ENCODE measurements around the gene MGAT1. TPM values are rescaled to one million over a fixed set of nuclear protein-coding genes. Genes with fewer than 3 reads are reported as not detected.

The MGAT1 gene
- total RNA-seq, 1 experiment from 2014 or later = 72.7 TPM

DNA sequence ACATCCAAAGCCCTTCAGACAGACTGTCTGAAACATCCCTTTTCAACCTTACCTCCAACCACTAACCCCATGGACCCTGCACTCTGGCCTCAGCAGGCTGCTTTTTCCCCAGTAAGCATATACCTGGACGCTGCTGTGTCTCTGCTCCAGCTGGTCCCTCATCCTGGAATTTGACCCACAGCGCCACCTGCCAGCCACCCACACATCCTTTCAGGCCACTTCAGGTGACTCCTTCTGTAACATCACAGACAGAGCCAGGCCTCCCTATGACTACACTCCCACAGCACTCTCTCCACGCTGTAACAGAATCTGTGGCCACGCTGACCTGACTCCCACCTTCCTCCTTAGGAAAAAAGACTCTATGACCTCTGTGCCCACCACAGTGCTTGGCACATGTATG is 3.4 kb downstream of the MGAT1 start:
- H3K18ac ChIP-seq (ENCODE audit: insufficient read length, low read depth, low read length) = no peak overlapping the region
- H3K27ac ChIP-seq (ENCODE audit: insufficient read length, low read depth, low read length) = no peak overlapping the region
- no peak overlapping the region for H2BK20ac ChIP-seq (ENCODE audit: low read depth, low read length, poor library complexity, severe bottlenecking)
- Mint-ChIP-seq H3K4me3 (no peak overlapping the region), H3K9me3 (no peaks in the 10 kb centered on the region), H3K36me3 (ENCODE audit: insufficient read depth in 1 of 3, low read depth in 3 of 3) (peaks cover 7 to 36% (median 26%) of the 10 kb centered on the region in 3 experiments), H3K27ac (no peak overlapping the region), H3K27me3 (ENCODE audit: low read depth) (no peaks in the 10 kb centered on the region), H3K4me1 (peaks cover 51 to 55% of the 10 kb centered on the region in 2 experiments)
- no peak overlapping the region for H3K23ac ChIP-seq (ENCODE audit: insufficient read length, low read depth, low read length)
- no peak overlapping the region for H2AFZ ChIP-seq (ENCODE audit: low read length)
- H3K14ac ChIP-seq (ENCODE audit: insufficient read depth, low read length) = no peak overlapping the region
- WGBS (ENCODE audit: extremely low coverage, insufficient read length, low lambda C conversion rate) = no CpG with 5 or more reads among the region's 4 CpGs
- H2AK5ac ChIP-seq (ENCODE audit: insufficient read length, low read length) = no peak overlapping the region
- H3K9me3 ChIP-seq (ENCODE audit: control insufficient read depth, low read depth, low read length) = no peaks in the 10 kb centered on the region
- peaks cover 4% of the 10 kb centered on the region; the same call in 1 of the 2 replicates for H3K4me1 ChIP-seq (ENCODE audit: insufficient read depth, low read length)
- H3K4ac ChIP-seq (ENCODE audit: low read depth, low read length) = no peak overlapping the region
- no peak overlapping the region for H2BK12ac ChIP-seq (ENCODE audit: insufficient read length, low read depth, low read length)
- no peak overlapping the region for H3K4me2 ChIP-seq (ENCODE audit: insufficient read depth, insufficient read length, low read length)
- no peak overlapping the region for H3K56ac ChIP-seq (ENCODE audit: insufficient read length, low read depth, low read length)
- H4K8ac ChIP-seq (replicated peaks; ENCODE audit: insufficient read length, low read depth, low read length) = no peak overlapping the region
- no peaks in the 10 kb centered on the region for H3K27me3 ChIP-seq (ENCODE audit: insufficient read depth, low read length)
- H3K79me2 ChIP-seq (ENCODE audit: insufficient read depth, low read length) = peaks cover 49% of the 10 kb centered on the region; the same call in 1 of the 2 replicates
- H3T11ph ChIP-seq (ENCODE audit: low read length) = no peak overlapping the region
- TF ChIP-seq, protein P1, sequence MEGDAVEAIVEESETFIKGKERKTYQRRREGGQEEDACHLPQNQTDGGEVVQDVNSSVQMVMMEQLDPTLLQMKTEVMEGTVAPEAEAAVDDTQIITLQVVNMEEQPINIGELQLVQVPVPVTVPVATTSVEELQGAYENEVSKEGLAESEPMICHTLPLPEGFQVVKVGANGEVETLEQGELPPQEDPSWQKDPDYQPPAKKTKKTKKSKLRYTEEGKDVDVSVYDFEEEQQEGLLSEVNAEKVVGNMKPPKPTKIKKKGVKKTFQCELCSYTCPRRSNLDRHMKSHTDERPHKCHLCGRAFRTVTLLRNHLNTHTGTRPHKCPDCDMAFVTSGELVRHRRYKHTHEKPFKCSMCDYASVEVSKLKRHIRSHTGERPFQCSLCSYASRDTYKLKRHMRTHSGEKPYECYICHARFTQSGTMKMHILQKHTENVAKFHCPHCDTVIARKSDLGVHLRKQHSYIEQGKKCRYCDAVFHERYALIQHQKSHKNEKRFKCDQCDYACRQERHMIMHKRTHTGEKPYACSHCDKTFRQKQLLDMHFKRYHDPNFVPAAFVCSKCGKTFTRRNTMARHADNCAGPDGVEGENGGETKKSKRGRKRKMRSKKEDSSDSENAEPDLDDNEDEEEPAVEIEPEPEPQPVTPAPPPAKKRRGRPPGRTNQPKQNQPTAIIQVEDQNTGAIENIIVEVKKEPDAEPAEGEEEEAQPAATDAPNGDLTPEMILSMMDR (conservative IDR thresholded peaks at IDR 0.05) = peak; percentile 77
- H4K20me1 ChIP-seq (ENCODE audit: control insufficient read depth, insufficient read depth, insufficient read length) = no peaks in the 10 kb centered on the region
- peaks cover 8% of the 10 kb centered on the region for H3K79me1 ChIP-seq (ENCODE audit: insufficient read depth, low read depth, low read length, poor library complexity, severe bottlenecking)
- DNase-seq = peak; percentile 74
- H4K91ac ChIP-seq (ENCODE audit: insufficient read length, low read depth, low read length) = no peak overlapping the region
- no peak overlapping the region for H3K9ac ChIP-seq (ENCODE audit: extremely low read depth, insufficient read length, low read length)
- no peak overlapping the region for H4K5ac ChIP-seq (ENCODE audit: insufficient read length, low read depth, low read length)
- H2BK120ac ChIP-seq (ENCODE audit: low read depth, low read length, poor library complexity, severe bottlenecking) = no peak overlapping the region
- no peak overlapping the region for H2BK15ac ChIP-seq (ENCODE audit: low read depth, low read length)
- H2BK5ac ChIP-seq (ENCODE audit: insufficient read length, low read length) = no peak overlapping the region
- no peaks in the 10 kb centered on the region for H3K23me2 ChIP-seq (ENCODE audit: insufficient read length, low read depth, low read length, poor library complexity, severe bottlenecking)
